ENCODE measurements around the gene TFAP2B. TPM values are rescaled to one million over a fixed set of nuclear protein-coding genes. Genes with fewer than 3 reads are reported as not detected.

TFAP2B gene
- total RNA-seq, 1 donor from 2014 or later, result not detected

DNA sequence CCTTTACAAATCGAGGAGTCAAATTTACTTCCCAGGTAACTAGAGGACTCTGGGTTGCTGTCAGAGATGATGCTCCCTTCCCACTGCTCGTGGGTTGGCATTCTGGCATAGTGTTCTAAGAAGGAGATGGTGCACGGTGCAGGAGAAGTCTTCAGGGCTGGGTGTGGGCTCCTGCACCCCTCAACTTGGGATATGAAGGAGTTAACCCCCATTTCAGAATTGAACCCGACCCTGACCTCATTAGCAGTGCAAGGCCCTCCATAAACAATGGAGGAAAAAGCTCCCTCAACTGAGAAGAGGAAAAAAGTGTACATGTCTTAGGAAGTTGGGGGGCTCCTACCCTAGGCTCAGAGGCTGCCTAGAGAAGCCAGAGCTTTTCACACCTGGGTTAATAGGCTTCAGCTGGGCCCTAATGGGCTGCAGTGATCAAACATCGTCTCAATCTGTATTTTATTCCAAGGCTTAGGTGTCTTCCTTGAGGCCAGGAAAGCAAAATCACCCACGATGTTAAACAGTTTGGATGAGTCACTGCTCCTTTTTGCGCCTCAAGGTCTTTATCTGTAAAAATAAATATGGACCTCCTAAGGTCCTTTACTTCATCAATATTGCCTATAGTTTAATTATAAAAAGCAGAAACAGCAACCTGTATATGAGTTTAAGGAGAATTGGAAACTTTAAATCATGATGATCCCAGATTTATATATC is 29.4 kb downstream of the TFAP2B start:
- H3K9me3 ChIP-seq (ENCODE audit: insufficient read depth, low read depth, low read length), result no peaks in the 10 kb centered on the region
- Mint-ChIP-seq H3K4me1 (ENCODE audit: low read depth, unreplicated experiment) (peaks cover 3% of the 10 kb centered on the region), H3K36me3 (ENCODE audit: low read depth, unreplicated experiment) (no peaks in the 10 kb centered on the region), H3K27me3 (ENCODE audit: low read depth, unreplicated experiment) (peaks cover 95% of the 10 kb centered on the region), H3K27ac (ENCODE audit: unreplicated experiment) (no peak overlapping the region), H3K9me3 (ENCODE audit: unreplicated experiment) (peaks cover 4% of the 10 kb centered on the region), H3K4me3 (ENCODE audit: unreplicated experiment) (no peak overlapping the region)
- H3K4me2 ChIP-seq (ENCODE audit: low read length), result no peak overlapping the region
- no peak overlapping the region for H3K4me3 ChIP-seq (ENCODE audit: insufficient read depth, low read depth, low read length)
- no peak overlapping the region for H2AFZ ChIP-seq (ENCODE audit: low read depth, low read length)
- no peaks in the 10 kb centered on the region for H3K36me3 ChIP-seq (ENCODE audit: insufficient read depth, low read length)
- H4K20me1 ChIP-seq (ENCODE audit: insufficient read depth, low read length), result no peaks in the 10 kb centered on the region
- no peaks in the 10 kb centered on the region for H3K4me1 ChIP-seq (ENCODE audit: insufficient read depth, low read length)
- H3K27me3 ChIP-seq (ENCODE audit: insufficient read depth, low read length), result peaks cover 47% of the 10 kb centered on the region
- TF ChIP-seq, protein P1, sequence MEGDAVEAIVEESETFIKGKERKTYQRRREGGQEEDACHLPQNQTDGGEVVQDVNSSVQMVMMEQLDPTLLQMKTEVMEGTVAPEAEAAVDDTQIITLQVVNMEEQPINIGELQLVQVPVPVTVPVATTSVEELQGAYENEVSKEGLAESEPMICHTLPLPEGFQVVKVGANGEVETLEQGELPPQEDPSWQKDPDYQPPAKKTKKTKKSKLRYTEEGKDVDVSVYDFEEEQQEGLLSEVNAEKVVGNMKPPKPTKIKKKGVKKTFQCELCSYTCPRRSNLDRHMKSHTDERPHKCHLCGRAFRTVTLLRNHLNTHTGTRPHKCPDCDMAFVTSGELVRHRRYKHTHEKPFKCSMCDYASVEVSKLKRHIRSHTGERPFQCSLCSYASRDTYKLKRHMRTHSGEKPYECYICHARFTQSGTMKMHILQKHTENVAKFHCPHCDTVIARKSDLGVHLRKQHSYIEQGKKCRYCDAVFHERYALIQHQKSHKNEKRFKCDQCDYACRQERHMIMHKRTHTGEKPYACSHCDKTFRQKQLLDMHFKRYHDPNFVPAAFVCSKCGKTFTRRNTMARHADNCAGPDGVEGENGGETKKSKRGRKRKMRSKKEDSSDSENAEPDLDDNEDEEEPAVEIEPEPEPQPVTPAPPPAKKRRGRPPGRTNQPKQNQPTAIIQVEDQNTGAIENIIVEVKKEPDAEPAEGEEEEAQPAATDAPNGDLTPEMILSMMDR (IDR thresholded peaks at IDR 0.05; ENCODE audit: insufficient read depth, low read depth, low read length), result no peak
- TF ChIP-seq EZH2 (IDR thresholded peaks at IDR 0.05; ENCODE audit: insufficient read depth, low read length), result no peak
- no peak overlapping the region for H3K27ac ChIP-seq (ENCODE audit: low read depth, low read length)
- H3K79me2 ChIP-seq (ENCODE audit: insufficient read depth, low read length), result no peaks in the 10 kb centered on the region
- H3K9ac ChIP-seq (ENCODE audit: low read length), result no peak overlapping the region
- FAIRE-seq, result no peak
- DNase-seq (ENCODE audit: low read depth), result no peak

DNA sequence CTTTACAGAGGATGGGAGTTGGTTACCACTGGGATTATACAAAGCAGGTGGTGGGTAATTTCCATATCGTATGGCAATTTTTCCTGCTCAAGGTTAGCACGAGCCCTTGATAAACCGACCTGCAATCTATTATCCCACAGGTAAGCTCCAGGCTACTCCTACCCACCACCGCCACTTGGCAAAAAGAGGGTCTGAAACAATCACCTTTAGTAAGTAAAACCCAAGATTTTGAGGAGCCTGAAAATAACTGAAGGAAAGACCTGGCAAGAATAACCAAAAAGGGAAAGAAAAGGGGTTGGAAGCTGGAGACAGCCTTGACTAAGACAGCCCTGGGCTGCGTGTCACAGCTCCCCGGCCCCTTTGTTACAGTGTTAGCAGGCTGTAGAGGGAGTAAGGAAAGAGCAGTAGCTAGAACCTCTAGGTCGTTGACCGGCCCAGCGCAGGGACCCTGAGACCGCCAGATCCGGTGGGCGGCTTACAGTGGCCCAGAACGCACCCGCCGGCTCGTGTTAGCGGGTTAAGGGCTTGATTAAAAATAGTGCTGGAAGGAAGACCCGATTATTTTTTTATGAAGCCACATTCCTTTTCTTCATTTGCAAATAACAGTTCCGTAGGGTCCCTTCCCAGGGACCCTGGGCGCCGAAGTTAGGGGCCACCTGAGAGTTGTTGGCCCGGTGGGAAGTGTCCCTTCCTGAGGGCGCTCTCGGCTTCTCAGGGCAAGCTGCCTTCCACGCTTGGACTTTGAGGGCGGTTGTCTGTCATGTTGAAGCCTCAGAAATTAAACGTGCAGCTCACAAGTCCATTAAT is 30.5 kb downstream of the TFAP2B start:
- Histone ChIP-seq H3K27me3 (ENCODE audit: insufficient read depth, low read length) (peaks cover 41% of the 10 kb centered on the region), H3K9me3 (ENCODE audit: insufficient read depth, low read depth, low read length) (no peaks in the 10 kb centered on the region), H3K9ac (ENCODE audit: low read length) (no peak overlapping the region), H3K4me2 (ENCODE audit: low read length) (no peak overlapping the region), H3K4me1 (ENCODE audit: insufficient read depth, low read length) (no peaks in the 10 kb centered on the region), H3K79me2 (ENCODE audit: insufficient read depth, low read length) (no peaks in the 10 kb centered on the region), H3K4me3 (ENCODE audit: insufficient read depth, low read depth, low read length) (no peak overlapping the region), H3K27ac (ENCODE audit: low read depth, low read length) (no peak overlapping the region), H4K20me1 (ENCODE audit: insufficient read depth, low read length) (no peaks in the 10 kb centered on the region), H3K36me3 (ENCODE audit: insufficient read depth, low read length) (no peaks in the 10 kb centered on the region), H2AFZ (ENCODE audit: low read depth, low read length) (no peak overlapping the region)
- H3K9me3 Mint-ChIP-seq (ENCODE audit: unreplicated experiment), result peaks cover 4% of the 10 kb centered on the region
- peaks cover 2% of the 10 kb centered on the region for H3K4me1 Mint-ChIP-seq (ENCODE audit: low read depth, unreplicated experiment)
- TF ChIP-seq, protein P1 (IDR thresholded peaks at IDR 0.05; ENCODE audit: insufficient read depth, low read depth, low read length), result no peak
- peak; percentile 10 for TF ChIP-seq EZH2 (IDR thresholded peaks at IDR 0.05; ENCODE audit: insufficient read depth, low read length)
- no peak for DNase-seq (ENCODE audit: low read depth)
- no peak for FAIRE-seq
- no peaks in the 10 kb centered on the region for H3K36me3 Mint-ChIP-seq (ENCODE audit: low read depth, unreplicated experiment)
- peak overlapping the region; percentile 86 for H3K4me3 Mint-ChIP-seq (ENCODE audit: unreplicated experiment)
- H3K27me3 Mint-ChIP-seq (ENCODE audit: low read depth, unreplicated experiment), result peaks cover 95% of the 10 kb centered on the region
- H3K27ac Mint-ChIP-seq (ENCODE audit: unreplicated experiment), result peak overlapping the region; percentile 18

Measured in astrocyte (in vitro differentiated cells and primary cell).